A673 (cell line): Measurements from ENCODE around the gene TMEM108.

Experiments
- EZH2 ChIP-seq: fragments of 200-600 bp; sonication (generic); IDR thresholded peaks from 2 replicates; pipeline ENCODE4 v1.6.1; 2017; ENCODE audit warnings: borderline replicate concordance, low read depth, mild to moderate bottlenecking, mixed read lengths, antibody characterized with exemption, low read length; ENCODE audit not compliant: poor library complexity, severe bottlenecking
- TF ChIP-seq, protein P1 (sequence below): fragments of 300-800, 200-600 bp; sonication (generic); conservative IDR thresholded peaks from 2 replicates; pipeline ENCODE4 v1.5.1; 2017; ENCODE audit warnings: low read depth, mild to moderate bottlenecking, antibody characterized with exemption, low read length, moderate library complexity, mixed read lengths

DNA sequence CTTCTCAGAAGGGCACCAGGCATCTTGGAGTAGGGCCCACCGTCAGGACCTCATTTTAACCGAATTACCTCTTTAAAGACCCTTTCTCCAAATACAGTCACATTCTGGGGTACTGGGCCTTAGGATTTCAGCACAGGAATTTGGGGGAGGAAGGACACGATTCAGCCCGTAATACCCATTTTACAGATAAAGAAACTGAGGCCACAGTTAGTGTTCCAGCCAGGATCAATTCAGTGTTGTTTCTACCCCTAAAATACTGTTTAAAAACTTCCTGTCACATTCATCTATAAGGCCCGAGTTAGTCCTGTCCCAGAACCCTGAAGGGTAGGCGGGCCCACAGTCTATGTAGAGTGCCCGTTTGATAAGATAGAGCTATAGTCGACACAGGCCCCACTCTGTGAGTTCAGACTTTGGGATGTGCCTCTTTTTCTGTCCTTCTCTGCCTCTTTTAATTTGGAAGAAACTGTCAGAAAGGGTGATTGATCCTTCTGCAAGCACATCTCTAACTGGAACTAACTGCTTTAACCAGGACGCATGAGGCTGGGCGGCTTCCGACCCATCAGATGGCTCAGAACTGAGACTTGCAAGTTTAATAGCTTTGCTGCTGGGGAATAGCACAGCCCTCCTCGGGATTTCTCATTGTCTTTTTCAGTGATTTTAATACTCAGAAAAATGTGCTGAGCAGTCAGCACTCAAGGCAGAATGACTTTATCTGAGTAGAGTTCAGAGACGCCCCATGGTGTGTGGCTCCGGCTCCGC is 381.1 kb downstream of the TMEM108 start:
- TF ChIP-seq, protein P1, sequence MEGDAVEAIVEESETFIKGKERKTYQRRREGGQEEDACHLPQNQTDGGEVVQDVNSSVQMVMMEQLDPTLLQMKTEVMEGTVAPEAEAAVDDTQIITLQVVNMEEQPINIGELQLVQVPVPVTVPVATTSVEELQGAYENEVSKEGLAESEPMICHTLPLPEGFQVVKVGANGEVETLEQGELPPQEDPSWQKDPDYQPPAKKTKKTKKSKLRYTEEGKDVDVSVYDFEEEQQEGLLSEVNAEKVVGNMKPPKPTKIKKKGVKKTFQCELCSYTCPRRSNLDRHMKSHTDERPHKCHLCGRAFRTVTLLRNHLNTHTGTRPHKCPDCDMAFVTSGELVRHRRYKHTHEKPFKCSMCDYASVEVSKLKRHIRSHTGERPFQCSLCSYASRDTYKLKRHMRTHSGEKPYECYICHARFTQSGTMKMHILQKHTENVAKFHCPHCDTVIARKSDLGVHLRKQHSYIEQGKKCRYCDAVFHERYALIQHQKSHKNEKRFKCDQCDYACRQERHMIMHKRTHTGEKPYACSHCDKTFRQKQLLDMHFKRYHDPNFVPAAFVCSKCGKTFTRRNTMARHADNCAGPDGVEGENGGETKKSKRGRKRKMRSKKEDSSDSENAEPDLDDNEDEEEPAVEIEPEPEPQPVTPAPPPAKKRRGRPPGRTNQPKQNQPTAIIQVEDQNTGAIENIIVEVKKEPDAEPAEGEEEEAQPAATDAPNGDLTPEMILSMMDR: no peak
- no peak for TF ChIP-seq EZH2
